Right hindlimb (tissue), 1 donor: ENCODE results near the gene SLC46A3.
"Not testable (repeated sequence)": the region's sequence is repeated elsewhere in the genome, so short reads cannot be mapped to it uniquely, and the experiment has no call there.

Source experiments
- DNase-seq: peaks from one replicate; pipeline ENCODE4 v3.0.0-alpha.2; 2018

Gene SLC46A3, protein sequence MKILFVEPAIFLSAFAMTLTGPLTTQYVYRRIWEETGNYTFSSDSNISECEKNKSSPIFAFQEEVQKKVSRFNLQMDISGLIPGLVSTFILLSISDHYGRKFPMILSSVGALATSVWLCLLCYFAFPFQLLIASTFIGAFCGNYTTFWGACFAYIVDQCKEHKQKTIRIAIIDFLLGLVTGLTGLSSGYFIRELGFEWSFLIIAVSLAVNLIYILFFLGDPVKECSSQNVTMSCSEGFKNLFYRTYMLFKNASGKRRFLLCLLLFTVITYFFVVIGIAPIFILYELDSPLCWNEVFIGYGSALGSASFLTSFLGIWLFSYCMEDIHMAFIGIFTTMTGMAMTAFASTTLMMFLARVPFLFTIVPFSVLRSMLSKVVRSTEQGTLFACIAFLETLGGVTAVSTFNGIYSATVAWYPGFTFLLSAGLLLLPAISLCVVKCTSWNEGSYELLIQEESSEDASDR

GRCh38 chr13:28718543-28719226, at the start of gene SLC46A3:
Gene SLC46A3 (minus strand): TSS chr13:28718970. CDS start chr13:28717998, 972 bp downstream.
- peak; percentile 99 for DNase-seq

DNA sequence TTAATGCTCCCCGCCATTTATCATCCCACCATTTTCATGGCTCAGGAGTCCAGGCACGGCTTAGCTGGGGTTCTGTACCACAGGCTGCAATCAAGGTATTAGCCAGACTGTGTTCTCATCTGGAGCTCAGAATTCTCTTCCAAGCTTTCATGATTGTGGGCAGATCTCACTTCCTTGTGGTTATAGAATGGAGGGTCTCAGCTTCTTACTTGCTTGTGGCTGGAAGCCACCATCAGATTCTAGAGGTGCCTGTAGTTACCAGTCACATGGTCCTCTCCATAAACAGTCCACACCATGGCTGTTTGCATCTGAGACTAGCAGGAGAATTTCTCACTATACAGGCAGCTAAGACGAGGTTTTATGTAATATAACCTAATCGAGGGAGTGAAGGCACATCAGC, 45.1 kb upstream of the SLC46A3 start:
- DNase-seq = no peak

GRCh38 chr13:28761586-28761985, 42.8 kb upstream of the SLC46A3 start:
- no peak for DNase-seq

GRCh38 chr13:28755546-28755870, 36.7 kb upstream of the SLC46A3 start:
- no peak for DNase-seq

GRCh38 chr13:28754698-28755545, 36.2 kb upstream of the SLC46A3 start:
- DNase-seq = no peak

- no peak for DNase-seq
Measured at GRCh38 chr13:28753946-28754345, 35.2 kb upstream of the SLC46A3 start.

DNA sequence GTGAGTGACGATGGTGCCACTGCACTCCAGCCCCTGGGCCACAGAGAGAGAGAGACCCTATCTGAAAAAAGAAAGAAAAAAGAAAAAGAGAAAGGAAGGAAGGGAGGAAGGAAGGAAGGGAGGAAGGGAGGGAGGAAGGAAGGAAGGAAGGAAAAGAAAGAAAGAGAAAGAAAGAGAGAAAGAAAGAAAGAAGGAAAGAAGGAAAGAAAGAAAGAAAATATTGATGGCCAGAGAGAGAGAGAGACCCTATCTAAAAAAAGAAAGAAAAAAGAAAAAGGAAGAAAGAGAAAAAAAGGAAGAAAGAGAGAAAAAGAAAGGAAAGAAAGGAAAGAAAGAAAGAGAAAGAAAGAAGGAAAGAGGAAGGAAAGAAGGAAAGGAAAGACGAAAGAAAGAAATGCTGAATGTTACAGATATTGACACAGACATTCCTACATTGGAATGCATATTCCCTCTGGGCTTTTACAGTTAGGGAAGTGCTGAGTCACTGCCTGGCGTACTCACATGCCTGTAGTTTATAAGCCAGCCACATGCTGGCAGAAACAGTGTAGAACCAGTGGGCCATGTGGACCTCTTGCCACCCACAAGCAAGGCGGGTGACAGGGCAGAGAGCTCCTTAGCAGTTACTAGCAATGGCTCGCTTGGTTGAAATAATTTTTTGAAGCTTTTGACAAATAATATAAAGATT, 34.6 kb upstream of the SLC46A3 start:
- DNase-seq = peak; percentile 36

- no peak for DNase-seq
Measured at GRCh38 chr13:28751175-28751960, 32.6 kb upstream of the SLC46A3 start.

DNA sequence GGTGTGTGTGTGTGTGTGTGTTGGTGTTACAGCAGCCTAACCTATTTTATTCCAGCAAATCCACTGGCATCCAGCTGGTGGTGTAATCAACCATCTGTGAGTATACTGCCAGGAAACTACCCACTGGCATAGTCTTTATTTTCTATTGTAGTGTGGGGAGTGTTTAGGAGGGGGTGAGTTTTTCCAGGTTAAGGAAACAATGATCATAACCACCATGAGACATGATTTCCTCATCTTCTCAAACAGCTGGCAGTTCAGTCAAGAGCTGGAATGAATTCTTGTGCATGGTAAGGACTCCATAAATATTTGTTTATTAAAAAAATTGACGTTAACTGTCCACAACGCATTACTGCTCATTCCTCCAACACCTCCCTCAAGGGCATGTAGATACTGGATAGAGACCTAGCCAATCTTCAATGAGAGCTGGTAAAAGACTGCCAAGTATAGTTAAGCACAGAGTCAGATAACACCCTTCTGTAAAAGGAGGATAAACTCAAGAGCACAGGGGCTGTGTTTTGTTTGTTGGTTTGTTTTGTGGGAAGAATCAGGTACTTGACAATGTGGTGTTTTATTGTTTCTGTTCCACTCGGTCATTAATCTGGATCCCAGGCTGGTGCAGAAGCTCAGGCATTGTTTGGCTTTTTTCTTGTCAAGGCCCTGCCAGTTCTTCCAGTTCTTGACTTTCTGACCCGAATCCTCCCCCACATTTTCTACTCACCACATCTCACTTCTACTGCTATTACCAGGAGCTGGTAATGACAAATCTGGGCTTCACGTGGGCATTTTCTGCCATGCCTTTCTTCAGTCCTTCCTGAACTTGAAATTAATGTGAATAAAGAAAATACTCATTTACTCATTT, 31.6 kb upstream of the SLC46A3 start:
- no peak for DNase-seq

- DNase-seq = no peak
Measured at GRCh38 chr13:28747851-28748250, 29.1 kb upstream of the SLC46A3 start.

- DNase-seq = no peak
Measured at GRCh38 chr13:28746287-28746612, 27.5 kb upstream of the SLC46A3 start.

GRCh38 chr13:28744656-28745055, 25.9 kb upstream of the SLC46A3 start:
- DNase-seq = no peak

DNA sequence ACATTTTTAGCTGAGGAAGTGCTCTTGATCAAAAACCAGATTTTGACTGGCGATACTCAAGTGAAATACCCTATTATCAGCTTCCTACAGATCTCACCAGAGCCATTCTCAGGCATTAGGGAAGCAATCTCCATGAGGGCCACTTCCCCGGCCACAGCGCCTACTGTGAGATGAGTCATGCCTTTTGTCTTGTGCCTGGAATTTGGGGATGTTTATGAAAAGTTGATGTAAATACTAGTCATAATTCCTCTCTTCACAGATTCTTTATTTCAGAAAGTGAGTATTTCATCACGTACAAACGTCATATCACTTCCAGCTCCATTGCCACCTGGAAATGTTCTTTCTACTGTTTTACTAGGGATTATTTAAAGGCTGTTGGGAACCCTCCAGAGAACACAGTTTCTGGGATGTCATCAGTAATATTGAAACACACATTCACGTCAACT, 25.3 kb upstream of the SLC46A3 start:
- no peak for DNase-seq

GRCh38 chr13:28743499-28744083, 24.8 kb upstream of the SLC46A3 start:
- DNase-seq = no peak

DNA sequence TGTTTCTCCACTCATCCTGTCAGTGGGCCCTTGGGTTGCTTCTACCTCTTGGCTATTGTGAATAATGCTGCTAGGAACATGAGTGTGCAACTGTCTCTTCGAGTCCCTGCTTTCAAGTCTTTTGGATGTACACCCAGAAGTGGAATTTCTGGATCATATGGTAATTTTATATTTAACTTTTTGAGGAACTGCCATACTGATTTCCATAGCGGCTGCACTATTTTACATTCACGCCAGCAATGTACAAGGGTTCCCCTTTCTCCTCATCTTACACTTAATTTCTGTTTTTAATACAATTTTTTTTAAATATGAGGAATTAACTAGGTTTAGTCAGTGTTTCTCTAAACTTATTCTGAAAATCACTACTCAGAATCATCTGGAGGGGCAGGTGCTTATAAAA, 24.2 kb upstream of the SLC46A3 start:
- DNase-seq = no peak

GRCh38 chr13:28742445-28742844, 23.7 kb upstream of the SLC46A3 start:
- not testable (repeated sequence) for DNase-seq

GRCh38 chr13:28741084-28741491, 22.3 kb upstream of the SLC46A3 start:
- DNase-seq = no peak

DNA sequence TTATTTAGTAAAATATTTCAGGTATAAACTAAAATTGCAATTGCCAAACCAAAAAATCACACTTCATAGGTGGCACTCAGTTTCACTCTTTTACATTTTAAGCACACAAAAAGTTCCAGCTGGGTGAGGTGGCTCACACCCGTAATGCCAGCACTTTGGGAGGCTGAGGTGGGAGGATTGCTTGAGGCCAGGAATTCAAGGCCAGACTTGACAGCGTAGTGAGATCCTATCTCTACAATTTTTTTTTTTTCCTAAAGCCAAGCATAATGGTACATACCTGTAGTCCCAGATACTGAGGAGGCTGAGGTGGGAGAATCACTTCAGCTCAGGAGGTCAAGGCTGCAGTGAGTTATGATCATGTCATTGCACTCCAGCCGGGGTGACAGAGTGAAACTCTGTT, 20.6 kb upstream of the SLC46A3 start:
- no peak for DNase-seq

DNA sequence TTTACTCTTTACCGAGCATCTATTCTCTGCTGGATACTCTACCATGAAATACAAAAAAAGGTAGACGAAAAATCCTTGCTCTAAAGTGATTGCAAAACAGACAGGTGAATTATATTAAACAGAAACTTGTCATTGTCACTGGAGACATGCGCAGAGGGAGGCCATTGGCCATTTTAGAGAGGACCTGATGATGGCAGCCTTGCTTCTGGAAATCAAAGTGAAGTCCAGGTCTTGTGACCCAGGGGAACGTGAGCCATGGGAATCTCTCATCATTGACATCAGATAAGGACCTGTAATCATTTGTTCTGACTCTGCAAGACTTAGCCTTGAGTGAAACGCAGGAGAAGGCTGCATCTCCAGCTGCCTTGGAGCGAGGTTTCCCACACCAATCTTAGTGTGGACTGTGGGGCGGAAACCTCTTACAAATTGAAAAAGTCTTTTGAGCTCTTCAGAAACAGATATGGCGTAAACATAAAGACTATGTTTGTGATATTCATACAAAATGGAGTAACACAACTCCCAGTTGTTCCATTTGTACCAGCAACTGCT, 16.8 kb upstream of the SLC46A3 start:
- no peak for DNase-seq

- DNase-seq = no peak
Measured at GRCh38 chr13:28734906-28735305, 16.1 kb upstream of the SLC46A3 start.
